Activated CD4-positive, alpha-beta memory T cell treated with anti-CD3 and anti-CD28 coated beads, Interleukin-2, amount 10 ng/mL, durations not matched to agents 7 days and 5 days (primary cell): ENCODE measurements around the gene MSN. TPM values are rescaled to one million over a fixed set of nuclear protein-coding genes. Genes with fewer than 3 reads are reported as not detected.

ENCODE experiments used
- CTCF ChIA-PET: fragments of 350-600 bp; sonication (Branson Sonifier 250); formaldehyde crosslinking; loops from one replicate; lab custom pipeline; 2021; ENCODE audit warnings: antibody characterized with exemption, inconsistent platforms; lab: Charles Lee
- POLR2A ChIA-PET: fragments of 350-600 bp; sonication (Branson Sonifier 250); formaldehyde crosslinking; loops from one replicate; lab custom pipeline; 2021; ENCODE audit warnings: antibody characterized with exemption; lab: Charles Lee
- DNase-seq: peaks from one replicate; pipeline ENCODE4 v3.0.0-alpha.2; 2020
- H3K27ac Mint-ChIP-seq: one replicate; pipeline ENCODE4 v1.8.0; 2021; ENCODE audit warnings: mild to moderate bottlenecking, mixed read lengths
- H3K27me3 Mint-ChIP-seq: one replicate; pipeline ENCODE4 v1.8.0; 2021; ENCODE audit warnings: mixed read lengths
- H3K36me3 Mint-ChIP-seq: one replicate; pipeline ENCODE4 v1.8.0; 2021; ENCODE audit warnings: low read depth, mixed read lengths
- H3K4me1 Mint-ChIP-seq: one replicate; pipeline ENCODE4 v1.8.0; 2021; ENCODE audit warnings: mixed read lengths
- H3K4me3 Mint-ChIP-seq: one replicate; pipeline ENCODE4 v1.8.0; 2021; ENCODE audit warnings: mild to moderate bottlenecking, mixed read lengths
- H3K9me3 Mint-ChIP-seq: one replicate; pipeline ENCODE4 v1.8.0; 2021; ENCODE audit warnings: mixed read lengths
- total RNA-seq, 2 experiments: library from RNA; stranded (reverse); gene quantifications; one replicate each; pipeline ENCODE4 v1.2.3, GENCODE V29; 2021

Gene MSN
- total RNA-seq, 2 experiments from 2014 or later = 632 to 637 TPM

DNA sequence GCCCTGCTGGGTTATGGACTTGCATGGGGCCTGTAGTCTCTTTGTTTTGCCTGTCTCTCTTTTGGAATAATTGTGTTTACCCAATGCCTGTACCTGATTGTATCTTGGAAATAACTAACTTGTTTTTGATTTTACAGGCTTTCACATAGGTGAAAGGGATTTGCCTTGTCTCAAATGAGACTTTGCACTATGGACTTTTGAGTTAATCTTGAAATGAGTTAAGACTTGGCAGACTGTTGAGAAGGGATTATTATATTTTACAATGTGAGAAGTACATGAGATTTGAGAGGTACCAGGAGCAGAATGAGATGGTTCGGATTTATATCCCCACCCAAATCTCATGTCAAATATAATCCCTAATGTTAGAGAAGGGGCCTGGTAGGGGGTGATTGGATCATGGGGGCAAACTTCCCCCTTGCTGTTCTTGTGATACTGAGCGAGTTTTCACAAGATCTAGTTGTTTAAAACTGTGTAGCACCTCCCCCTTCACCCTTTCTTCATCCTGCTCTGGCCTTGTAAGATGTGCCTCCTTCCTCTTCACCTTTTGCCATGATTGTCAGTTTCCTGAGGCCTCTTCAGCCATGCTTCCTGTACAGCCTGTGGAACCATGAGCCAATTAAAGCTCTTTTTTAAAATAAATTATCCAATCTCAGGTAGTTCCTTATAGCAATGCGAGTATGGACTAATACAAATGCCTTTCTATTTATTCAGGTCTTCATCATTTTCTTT, 102.3 kb downstream of the MSN start:
- Mint-ChIP-seq H3K36me3 (no peaks in the 10 kb centered on the region), H3K4me3 (no peak overlapping the region)

GRCh38 chrX:65772842-65773241, 105.4 kb downstream of the MSN start:
- no peaks in the 10 kb centered on the region for H3K9me3 Mint-ChIP-seq
- no peaks in the 10 kb centered on the region for H3K36me3 Mint-ChIP-seq
- H3K27me3 Mint-ChIP-seq = no peaks in the 10 kb centered on the region
- DNase-seq = no peak
- CTCF ChIA-PET = no interaction called here
- no peak overlapping the region for H3K4me3 Mint-ChIP-seq
- peaks cover 6% of the 10 kb centered on the region for H3K4me1 Mint-ChIP-seq
- POLR2A ChIA-PET = no interaction called here
- no peak overlapping the region for H3K27ac Mint-ChIP-seq

More for the DNA sequence above, 102.3 kb downstream of the MSN start:
- Mint-ChIP-seq H3K9me3 (no peaks in the 10 kb centered on the region), H3K27ac (no peak overlapping the region), H3K27me3 (no peaks in the 10 kb centered on the region), H3K4me1 (peaks cover 6% of the 10 kb centered on the region)
- CTCF ChIA-PET = no interaction called here
- no peak for DNase-seq
- POLR2A ChIA-PET = no interaction called here

DNA sequence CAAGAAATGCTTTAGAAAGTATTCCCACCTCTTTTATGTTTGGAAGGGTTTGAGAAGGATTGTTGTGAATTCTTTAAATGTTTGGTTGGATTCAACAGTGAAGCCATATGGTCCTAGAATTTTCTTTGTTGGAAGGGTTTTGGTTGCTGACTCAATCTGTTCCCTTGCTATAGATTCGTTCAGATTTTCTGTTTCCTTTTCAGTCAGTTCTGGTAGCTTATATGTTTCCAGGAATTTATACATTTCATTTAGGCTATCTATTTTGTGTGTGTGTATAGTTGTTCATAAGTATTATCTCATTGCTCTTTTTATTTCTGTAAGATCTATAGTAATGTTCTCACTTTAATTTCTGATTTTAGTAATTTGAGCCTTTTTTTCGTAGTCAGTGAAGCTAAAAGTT, 114.4 kb downstream of the MSN start:
- H3K9me3 Mint-ChIP-seq = no peaks in the 10 kb centered on the region
- H3K27me3 Mint-ChIP-seq = peaks cover 2% of the 10 kb centered on the region
- H3K4me1 Mint-ChIP-seq = peaks cover 33% of the 10 kb centered on the region
- POLR2A ChIA-PET = interaction anchor here (1.1 kb wide), 1 partner anchor 40 kb away, joined by 3 read pairs; no protein-coding TSS in a partner anchor
- no peak for DNase-seq
- no peak overlapping the region for H3K27ac Mint-ChIP-seq
- H3K4me3 Mint-ChIP-seq = no peak overlapping the region
- CTCF ChIA-PET = interaction anchor here (0.6 kb wide), 1 partner anchor 103 kb away, joined by 3 read pairs; no protein-coding TSS in a partner anchor
- peaks cover 5% of the 10 kb centered on the region for H3K36me3 Mint-ChIP-seq

DNA sequence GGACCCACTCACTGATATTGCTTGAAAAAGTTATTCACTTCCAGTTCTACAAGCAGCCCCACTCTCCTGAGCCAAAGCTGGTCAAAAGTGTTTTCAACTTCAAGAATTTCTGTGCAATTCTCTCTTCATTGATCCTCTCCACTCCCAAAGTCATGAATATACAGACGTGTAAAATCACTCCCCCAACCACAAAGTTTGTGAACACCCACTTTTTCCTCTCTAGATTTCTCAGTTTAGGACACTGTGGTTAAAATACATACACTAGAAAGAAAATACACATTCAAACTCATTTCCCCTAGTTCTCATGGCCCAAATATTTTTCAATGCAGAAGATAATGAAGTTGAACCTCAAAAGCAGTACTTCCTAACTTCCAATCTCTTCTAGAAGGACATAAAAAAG, 116.3 kb downstream of the MSN start:
- ChIA-PET CTCF (no interaction called here), POLR2A (no interaction called here)
- no peaks in the 10 kb centered on the region for H3K36me3 Mint-ChIP-seq
- H3K9me3 Mint-ChIP-seq = no peaks in the 10 kb centered on the region
- peaks cover 28% of the 10 kb centered on the region for H3K4me1 Mint-ChIP-seq
- no peak overlapping the region for H3K4me3 Mint-ChIP-seq
- DNase-seq = no peak
- H3K27me3 Mint-ChIP-seq = peaks cover 2% of the 10 kb centered on the region
- H3K27ac Mint-ChIP-seq = no peak overlapping the region

Other genes with a start within 250 kb of the MSN start
- 10 to 100 TPM; 34.9 to 37.0 TPM for gene LAS1L, start 132.9 kb upstream of the MSN start, total RNA-seq